H1 (cell line): ENCODE data around the gene SEMA4C. TPM values are rescaled to one million over a fixed set of nuclear protein-coding genes. Genes with fewer than 3 reads are reported as not detected.

Experiments
- BRCA1 ChIP-seq: IDR thresholded peaks from 2 replicates; pipeline ENCODE4 v1.6.1; 2012; ENCODE audit warnings: low read depth, low read length, improper control_type of control experiment
- NRF1 ChIP-seq: IDR thresholded peaks from 2 replicates; pipeline ENCODE4 v1.6.1; 2011; ENCODE audit warnings: mild to moderate bottlenecking, low read depth, low read length, improper control_type of control experiment
- POLR2AphosphoS5 ChIP-seq: IDR thresholded peaks from 2 replicates; pipeline ENCODE4 v1.6.1; 2011; ENCODE audit warnings: low read depth, low read length
- RAD21 ChIP-seq, 2 experiments: IDR thresholded peaks in 1 of 2; conservative IDR thresholded peaks in 1 of 2; 2 replicates each; pipeline ENCODE4 v1.6.1; 2011; ENCODE audit warnings: low read depth in 2 of 2, low read length in 2 of 2, improper control_type of control experiment in 1 of 2, inconsistent platforms in 1 of 2, mild to moderate bottlenecking in 1 of 2, moderate library complexity in 1 of 2
- SP4 ChIP-seq: IDR thresholded peaks from 2 replicates; pipeline ENCODE4 v1.6.1; 2012; ENCODE audit warnings: low read length, inconsistent platforms
- ZNF274 ChIP-seq: IDR thresholded peaks from 2 replicates; pipeline ENCODE4 v1.7.0; 2012; ENCODE audit warnings: low read length, borderline replicate concordance; ENCODE audit errors: extremely low read depth
- polyA plus RNA-seq, 7 experiments: library from polyadenylated mRNA; depleted of rRNA in 3 of 7; stranded (reverse) in 5 of 7; unstranded in 2 of 7; fragments of >200 nt in 5 of 7; fragments of 200-250 nt in 2 of 7; gene quantifications; 1 replicate in 5 of 7; 2 replicates in 1 of 7; 4 replicates in 1 of 7; pipeline versions ENCODE4 v1.2.1 to v1.2.3, GENCODE V29; 2011 to 2013; ENCODE audit warnings: missing spikeins in 2 of 7, mixed read lengths in 2 of 7
- total RNA-seq: library from RNA; stranded (reverse); fragmentation: NEBNext Ultra II Directional; extraction: Animal tissue kit (Norgen Biotek cat#: 25700); gene quantifications from 2 replicates; pipeline ENCODE4 v1.2.1, GENCODE V29; 2021

SEMA4C gene
- total and polyA plus RNA-seq, 2 of the 8 experiments (the other 6 are each of a cell fraction or from before 2014, with no cell fraction given), result 47.5 to 67.3 TPM

DNA sequence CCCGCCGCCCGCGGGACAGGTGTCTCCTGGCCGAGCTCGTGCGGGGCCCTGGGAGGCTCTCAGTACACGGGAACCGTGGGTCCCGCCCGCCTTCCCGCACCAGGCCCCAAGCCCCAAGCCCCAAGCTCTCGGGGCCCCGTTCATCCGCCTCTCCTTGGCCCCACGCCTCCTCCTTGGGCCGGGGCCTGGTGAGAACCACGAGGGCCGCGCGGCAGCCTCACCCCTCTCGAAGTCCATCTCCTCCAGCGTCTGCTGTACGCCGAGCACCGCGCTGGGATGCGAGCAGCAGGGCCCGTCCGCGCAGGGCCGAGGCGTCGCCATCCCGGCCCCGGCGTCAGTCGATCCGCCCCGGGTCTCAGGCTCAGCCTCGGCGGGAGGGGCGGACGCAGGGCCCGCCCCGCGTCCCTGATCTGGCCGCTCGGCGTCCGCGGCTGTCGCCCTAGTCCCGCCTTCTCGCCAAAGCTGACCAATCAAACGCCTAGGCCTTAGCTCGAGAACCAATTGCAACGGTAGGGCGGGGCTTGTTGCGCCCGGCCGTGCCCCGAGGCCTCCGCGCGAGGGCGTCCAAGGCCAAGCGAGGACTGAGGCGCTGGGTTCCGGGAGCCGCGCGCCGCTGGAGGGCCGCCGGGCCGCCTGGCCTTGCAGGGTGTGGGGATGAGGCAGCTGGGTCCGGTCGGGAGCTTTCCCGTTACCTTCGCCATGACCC, 12.1 kb downstream of the SEMA4C start, which contains the start of gene ANKRD39 (continued):
- no peak for TF ChIP-seq ZNF274
- TF ChIP-seq NRF1, result no peak
- peak; percentile 91 for TF ChIP-seq SP4
- peak; percentile 89 to 90 for TF ChIP-seq RAD21 (IDR thresholded peaks at IDR 0.05 in 1 of 2, conservative IDR thresholded peaks at IDR 0.05 in 1 of 2; ENCODE audit: low read depth in 2 of 2, low read length in 2 of 2)
- peak; percentile 12; the same call in 1 of the 2 replicates for TF ChIP-seq POLR2AphosphoS5
- TF ChIP-seq BRCA1, result no peak
